Upper lobe of left lung (tissue), 6 donors: ENCODE data around the gene DIP2C. TPM values are rescaled to one million over a fixed set of nuclear protein-coding genes. Genes with fewer than 3 reads are reported as not detected.

ENCODE experiments used
- ATAC-seq, 2 donors: fragments of 200-7000 bp; cut with Tn5 transposase; one replicate each; pipeline ENCODE4 v1.9.1; 2022; ENCODE audit warnings: mild to moderate bottlenecking in 2 of 2, moderate library complexity in 2 of 2; ENCODE audit not compliant: low FRiP score in 2 of 2
- DNase-seq, 2 donors: peaks; one replicate each; pipeline ENCODE4 v3.0.0-alpha.2; 2019 to 2020
- H3K27ac ChIP-seq, 4 donors: fragments of 200-600 bp; sonication (generic); one replicate each; pipeline ENCODE4 v1.5.1; 2016 to 2019
- H3K27me3 ChIP-seq, 4 donors: fragments of 200-600 bp; sonication (generic); one replicate each; pipeline ENCODE4 v1.5.1; 2017 to 2019
- H3K36me3 ChIP-seq, 4 donors: fragments of 200-600 bp; sonication (generic); one replicate each; pipeline ENCODE4 v1.5.1; 2016 to 2019
- H3K4me1 ChIP-seq, 4 donors: fragments of 200-600 bp; sonication (generic); one replicate each; pipeline ENCODE4 v1.5.1; 2018 to 2019
- H3K4me3 ChIP-seq, 4 donors: fragments of 200-600 bp; sonication (generic); one replicate each; pipeline ENCODE4 v1.5.1; 2017 to 2019; ENCODE audit warnings: mild to moderate bottlenecking in 2 of 4, moderate library complexity in 1 of 4
- H3K9me3 ChIP-seq, 4 donors: fragments of 200-600 bp; sonication (generic); one replicate each; pipeline ENCODE4 v1.5.1; 2018 to 2019
- CTCF ChIP-seq, 6 experiments: fragments of 450-650 bp in 4 of 6; fragments of 200-600 bp in 2 of 6; sonication (generic) in 2 of 6; IDR thresholded peaks; one replicate each; pipeline ENCODE4 v1.5.1; 2016 to 2019; ENCODE audit warnings: antibody characterized with exemption in 6 of 6
- EP300 ChIP-seq, 4 donors: sonication (generic); formaldehyde crosslinking; IDR thresholded peaks; one replicate each; pipeline ENCODE4 v1.5.1; 2017; ENCODE audit warnings: antibody characterized with exemption in 4 of 4, control low read depth in 2 of 4
- POLR2A ChIP-seq, 4 donors: fragments of 450-650 bp; IDR thresholded peaks; one replicate each; pipeline ENCODE4 v1.5.1; 2016 to 2017; ENCODE audit warnings: antibody characterized with exemption in 4 of 4, mild to moderate bottlenecking in 2 of 4
- POLR2AphosphoS5 ChIP-seq, 2 donors: sonication (generic); formaldehyde crosslinking; IDR thresholded peaks; one replicate each; pipeline ENCODE4 v1.5.1; 2017; ENCODE audit warnings: antibody characterized with exemption in 2 of 2
- WGBS, 2 donors: methylation state at CpG; one replicate each; pipeline ENCODE4 v1.1.5; 2017 to 2018; 5-methylcytosine and 5-hydroxymethylcytosine counted together
- total RNA-seq, 6 donors: library from RNA; depleted of rRNA in 4 of 6; stranded (reverse); fragments of >200 nt in 4 of 6; gene quantifications; one replicate each; pipeline versions ENCODE4 v1.1.0 to v1.2.1, GENCODE V29; 2016 to 2021
- donor health status: DM: no; HTN: no; CAD: no; lungs with moderate emphysema.
- donor health status: DM: no; HTN: yes; CAD: no; lungs with severe emphysema.

The DIP2C gene
- total RNA-seq, 6 donors from 2014 or later = 11.6 to 32.5 (median 14.7) TPM

GRCh38 chr10:557792-558328 is 131.6 kb downstream of the DIP2C start:
- no peak for DNase-seq
- no peak for TF ChIP-seq POLR2A (IDR thresholded peaks at IDR 0.05)
- TF ChIP-seq POLR2AphosphoS5 (IDR thresholded peaks at IDR 0.05) = no peak
- TF ChIP-seq EP300 (IDR thresholded peaks at IDR 0.05) = no peak
- no peak for TF ChIP-seq CTCF (IDR thresholded peaks at IDR 0.05)
- no peaks in the 10 kb centered on the region for H3K9me3 ChIP-seq
- peaks cover 0 to 6% (median 5%) of the 10 kb centered on the region in 4 donors for H3K4me1 ChIP-seq
- H3K27ac ChIP-seq = no peak overlapping the region
- no peaks in the 10 kb centered on the region for H3K27me3 ChIP-seq
- no peak for ATAC-seq
- 64 to 78% methylated on average over 9 to 10 of the region's 10 CpGs for WGBS, 2 donors
- H3K36me3 ChIP-seq = no peaks in the 10 kb centered on the region
- no peak overlapping the region for H3K4me3 ChIP-seq

DNA sequence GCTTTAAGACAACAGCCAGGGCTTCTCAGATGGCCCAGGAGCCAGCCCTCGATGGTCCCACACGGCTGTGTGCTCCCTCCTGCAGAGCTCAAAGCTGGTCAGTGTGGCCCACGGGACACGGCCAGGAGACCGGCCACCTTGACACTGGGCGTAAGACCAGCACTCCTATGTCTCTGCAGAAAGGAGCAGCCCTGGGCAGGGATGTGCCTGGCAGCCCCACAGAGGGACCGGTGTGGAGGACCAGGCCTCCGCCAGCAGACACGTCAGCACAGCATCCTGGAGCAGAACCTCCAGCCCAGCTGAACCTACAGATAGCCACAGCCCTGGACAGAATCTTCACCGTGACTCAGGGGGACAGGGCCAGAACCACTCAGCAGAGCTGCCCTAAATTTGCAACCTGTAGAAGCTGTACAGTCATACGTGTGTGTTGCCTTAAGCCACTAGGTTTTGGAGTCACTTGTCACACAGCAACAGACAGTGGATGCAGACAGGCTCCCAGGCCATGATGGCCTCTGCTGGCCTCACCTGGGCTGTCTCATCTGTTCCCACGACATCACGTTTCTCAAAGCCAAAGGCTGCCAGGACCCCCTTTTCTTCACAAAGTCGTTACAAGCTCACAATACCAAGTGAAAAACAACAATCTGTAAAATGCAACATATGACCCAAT is 132.4 kb downstream of the DIP2C start:
- Histone ChIP-seq H3K9me3 (no peaks in the 10 kb centered on the region), H3K4me1 (peaks cover 0 to 10% (median 6%) of the 10 kb centered on the region in 4 donors), H3K27me3 (no peaks in the 10 kb centered on the region), H3K36me3 (no peaks in the 10 kb centered on the region), H3K4me3 (no peak overlapping the region), H3K27ac (peak overlapping the region in 1 of 4 donors; percentile 2)
- ATAC-seq (no peak), DNase-seq (no peak)
- WGBS, 2 donors = 90 to 91% methylated on average over 4 to 14 of the region's 14 CpGs
- TF ChIP-seq POLR2AphosphoS5 (IDR thresholded peaks at IDR 0.05) (no peak), EP300 (IDR thresholded peaks at IDR 0.05) (no peak), POLR2A (IDR thresholded peaks at IDR 0.05) (no peak), CTCF (IDR thresholded peaks at IDR 0.05) (no peak)

DNA sequence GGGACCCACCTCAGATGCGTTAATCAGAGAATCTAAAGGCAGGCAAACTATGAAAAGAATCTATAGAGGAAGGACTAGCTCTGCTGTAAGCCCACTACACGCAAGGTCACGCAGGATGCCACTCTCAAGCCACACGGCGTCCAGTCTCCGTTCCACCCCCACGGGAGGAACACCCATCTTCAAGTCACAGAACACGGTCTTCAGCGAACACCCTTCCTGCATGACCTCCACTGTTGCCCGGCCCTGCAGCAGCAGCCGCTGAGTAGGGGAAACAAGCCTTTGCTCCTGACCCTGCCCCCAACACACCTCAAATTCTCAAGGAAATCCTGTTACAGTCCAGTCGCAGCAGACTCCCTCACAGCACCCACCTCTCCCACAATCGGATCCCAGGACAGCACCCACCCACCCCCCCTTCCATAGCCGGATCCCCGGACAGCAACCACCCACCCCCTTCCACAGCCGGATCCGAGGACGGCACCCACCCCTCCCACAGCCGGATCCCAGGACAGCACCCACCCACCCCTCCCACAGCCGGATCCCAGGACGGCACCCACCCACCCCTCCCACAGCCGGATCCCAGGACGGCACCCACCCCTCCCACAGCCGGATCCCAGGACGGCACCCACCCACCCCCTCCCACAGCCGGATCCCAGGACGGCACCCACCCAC is 133.7 kb downstream of the DIP2C start:
- TF ChIP-seq POLR2A (IDR thresholded peaks at IDR 0.05) (no peak), POLR2AphosphoS5 (IDR thresholded peaks at IDR 0.05) (no peak), EP300 (IDR thresholded peaks at IDR 0.05) (no peak), CTCF (IDR thresholded peaks at IDR 0.05) (no peak)
- Histone ChIP-seq H3K36me3 (no peaks in the 10 kb centered on the region), H3K4me1 (peaks cover 0 to 10% (median 6%) of the 10 kb centered on the region in 4 donors), H3K27me3 (no peaks in the 10 kb centered on the region), H3K4me3 (no peak overlapping the region), H3K9me3 (no peaks in the 10 kb centered on the region), H3K27ac (no peak overlapping the region)
- no peak for ATAC-seq
- WGBS, 2 donors = 65 to 72% methylated on average over 17 to 21 of the region's 27 CpGs
- DNase-seq = no peak

DNA sequence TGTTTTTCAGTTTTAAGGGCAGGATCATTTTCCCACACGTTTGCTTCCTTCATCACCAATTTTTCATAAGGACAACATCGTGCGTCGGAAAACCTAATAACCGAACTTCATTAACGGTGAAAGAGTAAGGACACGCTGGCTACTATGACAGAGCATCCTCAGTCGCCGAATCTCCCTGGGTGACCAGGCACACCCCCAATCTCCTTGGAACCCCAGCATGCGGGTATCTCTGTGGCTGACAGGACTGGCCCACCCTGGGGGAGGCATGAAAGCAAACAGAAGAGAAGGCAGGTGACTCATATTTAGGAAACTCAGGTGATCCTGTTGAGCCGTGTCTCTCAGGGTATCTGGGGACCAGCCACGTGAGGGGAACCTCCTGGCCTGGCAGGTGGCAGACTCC is 134.2 kb downstream of the DIP2C start:
- Histone ChIP-seq H3K4me1 (peaks cover 0 to 10% (median 6%) of the 10 kb centered on the region in 4 donors), H3K27ac (no peak overlapping the region), H3K9me3 (no peaks in the 10 kb centered on the region), H3K27me3 (no peaks in the 10 kb centered on the region), H3K36me3 (no peaks in the 10 kb centered on the region), H3K4me3 (no peak overlapping the region)
- ATAC-seq = no peak
- no peak for TF ChIP-seq POLR2A (IDR thresholded peaks at IDR 0.05)
- TF ChIP-seq CTCF (IDR thresholded peaks at IDR 0.05) = no peak
- no peak for TF ChIP-seq POLR2AphosphoS5 (IDR thresholded peaks at IDR 0.05)
- DNase-seq = no peak
- WGBS, 2 donors = 82 to 95% methylated on average over 11 to 12 of the region's 12 CpGs
